IMR-90 (cell line): ENCODE measurements around the gene MRPS18A.

ENCODE experiments used
- CTCF ChIP-seq: conservative IDR thresholded peaks from 2 replicates; pipeline ENCODE4 v1.5.1; 2012; ENCODE audit warnings: mild to moderate bottlenecking, low read depth, low read length, improper control_type of control experiment
- MAFK ChIP-seq: IDR thresholded peaks from 2 replicates; pipeline ENCODE4 v1.6.1; 2012; ENCODE audit warnings: low read depth, low read length, improper control_type of control experiment

GRCh38 chr6:43681303-43681702 is 6.3 kb downstream of the MRPS18A start:
- no peak for TF ChIP-seq CTCF
- no peak for TF ChIP-seq MAFK
